Effector memory CD4-positive, alpha-beta T cell (primary cell): ENCODE measurements around the gene SLC7A11.

ENCODE experiments used
- DNase-seq, 3 donors: peaks; one replicate each; pipeline ENCODE4 v3.0.0-alpha.2; 2020
- H3K27ac ChIP-seq: 2 replicates; pipeline ENCODE4 v1.7.0; 2013; ENCODE audit warnings: mild to moderate bottlenecking, low read length, moderate library complexity; ENCODE audit not compliant: insufficient read depth, poor library complexity, severe bottlenecking
- H3K27me3 ChIP-seq: replicated peaks from 2 replicates; pipeline ENCODE4 v1.7.0; 2013; ENCODE audit warnings: mild to moderate bottlenecking, low read length; ENCODE audit not compliant: insufficient read depth, control insufficient read depth, poor library complexity, severe bottlenecking
- H3K36me3 ChIP-seq: 2 replicates; pipeline ENCODE4 v1.7.0; 2013; ENCODE audit warnings: mild to moderate bottlenecking, low read length, moderate library complexity; ENCODE audit not compliant: control insufficient read depth, insufficient read depth
- H3K4me1 ChIP-seq: 2 replicates; pipeline ENCODE4 v1.7.0; 2013; ENCODE audit warnings: low read length, mild to moderate bottlenecking; ENCODE audit not compliant: control insufficient read depth, insufficient read depth, poor library complexity, severe bottlenecking
- H3K4me3 ChIP-seq: 2 replicates; pipeline ENCODE4 v1.7.0; 2013; ENCODE audit warnings: low read length, low read depth, mild to moderate bottlenecking; ENCODE audit not compliant: insufficient read depth, poor library complexity, severe bottlenecking
- H3K9me3 ChIP-seq: 2 replicates; pipeline ENCODE4 v1.7.0; 2013; ENCODE audit warnings: mild to moderate bottlenecking, low read length, moderate library complexity; ENCODE audit not compliant: control insufficient read depth

Gene SLC7A11

DNA sequence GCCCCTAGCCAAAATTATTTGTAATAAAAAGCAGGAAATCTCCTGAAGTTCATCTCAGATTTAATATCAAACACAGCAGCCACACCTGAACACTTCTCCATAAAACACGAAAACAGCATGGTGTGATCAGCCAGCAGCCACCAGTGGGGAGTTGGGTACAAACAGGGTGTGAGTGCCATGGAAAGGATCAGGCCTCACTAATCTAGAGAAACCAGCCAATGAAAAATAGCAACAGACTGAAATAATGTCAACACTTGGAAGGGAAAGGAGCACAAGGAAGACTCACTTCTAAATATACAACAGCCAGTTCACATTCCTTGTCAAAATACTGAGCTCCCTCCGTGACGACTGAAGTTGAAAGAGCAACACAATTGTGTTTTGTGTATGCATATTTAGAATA lies 46.0 kb downstream of the SLC7A11 start:
- Histone ChIP-seq H3K4me1 (no peaks in the 10 kb centered on the region), H3K27ac (no peak overlapping the region), H3K27me3 (no peaks in the 10 kb centered on the region), H3K4me3 (no peak overlapping the region), H3K9me3 (no peaks in the 10 kb centered on the region), H3K36me3 (no peaks in the 10 kb centered on the region)
- DNase-seq, result no peak

DNA sequence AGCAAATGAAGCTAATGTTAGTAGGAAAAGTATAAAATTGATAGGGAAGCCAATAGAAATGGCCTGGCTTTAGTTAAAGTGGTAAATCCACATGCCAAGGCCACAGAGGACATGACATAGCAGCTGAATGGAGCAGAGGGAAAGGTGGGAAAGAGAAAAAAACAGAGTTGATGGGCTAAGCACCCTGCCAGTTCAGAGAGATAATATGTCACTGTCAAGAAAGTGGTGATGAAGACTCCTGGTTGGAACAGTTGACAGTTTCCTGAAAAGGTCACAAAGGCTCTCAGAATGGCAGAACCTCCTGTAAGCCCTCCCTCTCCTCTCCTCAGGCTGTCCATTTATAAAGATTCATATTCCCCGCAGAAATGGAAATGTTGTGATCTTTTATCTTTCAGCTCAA lies 48.2 kb downstream of the SLC7A11 start:
- Histone ChIP-seq H3K36me3 (no peaks in the 10 kb centered on the region), H3K4me1 (no peaks in the 10 kb centered on the region), H3K9me3 (no peaks in the 10 kb centered on the region), H3K4me3 (no peak overlapping the region), H3K27ac (no peak overlapping the region), H3K27me3 (no peaks in the 10 kb centered on the region)
- DNase-seq, result no peak

DNA sequence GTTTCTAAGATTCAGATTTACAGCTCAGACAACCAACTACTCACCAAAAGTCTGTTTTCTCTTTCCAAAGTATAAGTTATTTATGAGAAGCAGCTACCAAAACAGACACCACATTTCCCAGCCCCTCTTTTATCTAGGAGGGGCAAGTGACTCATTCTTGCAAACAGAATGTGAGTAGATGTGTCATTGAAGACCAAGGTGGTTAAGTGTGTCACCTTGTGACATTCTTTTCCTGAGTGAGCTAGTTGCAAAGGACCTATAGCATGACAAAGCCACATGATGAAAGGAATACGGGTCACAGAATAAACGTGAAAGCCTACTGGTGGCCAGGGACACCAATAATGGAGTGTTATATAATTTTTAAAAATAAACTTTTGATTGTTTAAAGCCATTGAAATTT lies 50.0 kb downstream of the SLC7A11 start:
- no peak overlapping the region for H3K4me3 ChIP-seq
- H3K4me1 ChIP-seq, result no peaks in the 10 kb centered on the region
- H3K27ac ChIP-seq, result no peak overlapping the region
- DNase-seq, result no peak
- H3K27me3 ChIP-seq, result no peaks in the 10 kb centered on the region
- no peaks in the 10 kb centered on the region for H3K36me3 ChIP-seq
- H3K9me3 ChIP-seq, result no peaks in the 10 kb centered on the region

DNA sequence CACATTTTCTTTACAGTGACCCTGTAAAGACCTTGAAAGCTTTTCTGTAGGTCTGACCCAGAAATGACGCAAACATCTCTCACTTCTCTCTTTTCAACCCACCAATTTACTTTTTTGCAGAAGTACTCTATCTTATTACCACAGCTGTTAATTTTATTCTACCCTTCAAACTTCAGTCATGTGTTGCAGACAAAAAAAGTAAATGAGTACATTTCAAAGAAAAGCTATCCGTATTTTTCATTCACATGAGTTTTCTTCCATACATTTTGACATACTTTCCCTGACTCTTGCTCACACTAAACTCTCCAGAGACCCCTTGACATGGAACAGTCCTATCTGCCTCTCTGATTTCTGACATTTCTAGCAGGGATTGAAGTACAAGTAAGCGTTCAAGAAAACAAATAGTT lies 51.7 kb downstream of the SLC7A11 start:
- no peaks in the 10 kb centered on the region for H3K9me3 ChIP-seq
- H3K27me3 ChIP-seq, result no peaks in the 10 kb centered on the region
- DNase-seq, result no peak
- no peaks in the 10 kb centered on the region for H3K4me1 ChIP-seq
- no peaks in the 10 kb centered on the region for H3K36me3 ChIP-seq
- H3K27ac ChIP-seq, result no peak overlapping the region
- no peak overlapping the region for H3K4me3 ChIP-seq

DNA sequence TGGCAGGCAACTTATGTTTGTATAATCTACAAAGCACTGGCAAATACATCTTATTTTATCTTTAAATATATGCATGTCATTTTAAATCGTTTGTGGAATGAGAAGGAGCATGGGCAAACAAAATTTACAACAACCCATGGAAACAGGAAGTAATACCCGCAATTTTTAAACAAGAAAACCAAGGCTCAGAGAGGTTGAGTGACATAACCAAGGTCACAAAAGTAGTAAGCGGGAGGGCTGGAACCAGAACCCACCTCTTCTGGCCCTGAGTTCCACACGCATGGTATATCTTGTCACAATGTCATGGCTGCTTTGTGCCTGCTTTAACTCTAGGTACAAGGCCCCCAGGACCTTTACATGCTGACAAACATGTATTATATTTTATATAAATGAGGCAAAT lies 52.9 kb downstream of the SLC7A11 start:
- Histone ChIP-seq H3K36me3 (no peaks in the 10 kb centered on the region), H3K27ac (no peak overlapping the region), H3K9me3 (no peaks in the 10 kb centered on the region), H3K4me3 (no peak overlapping the region), H3K4me1 (no peaks in the 10 kb centered on the region), H3K27me3 (no peaks in the 10 kb centered on the region)
- no peak for DNase-seq

DNA sequence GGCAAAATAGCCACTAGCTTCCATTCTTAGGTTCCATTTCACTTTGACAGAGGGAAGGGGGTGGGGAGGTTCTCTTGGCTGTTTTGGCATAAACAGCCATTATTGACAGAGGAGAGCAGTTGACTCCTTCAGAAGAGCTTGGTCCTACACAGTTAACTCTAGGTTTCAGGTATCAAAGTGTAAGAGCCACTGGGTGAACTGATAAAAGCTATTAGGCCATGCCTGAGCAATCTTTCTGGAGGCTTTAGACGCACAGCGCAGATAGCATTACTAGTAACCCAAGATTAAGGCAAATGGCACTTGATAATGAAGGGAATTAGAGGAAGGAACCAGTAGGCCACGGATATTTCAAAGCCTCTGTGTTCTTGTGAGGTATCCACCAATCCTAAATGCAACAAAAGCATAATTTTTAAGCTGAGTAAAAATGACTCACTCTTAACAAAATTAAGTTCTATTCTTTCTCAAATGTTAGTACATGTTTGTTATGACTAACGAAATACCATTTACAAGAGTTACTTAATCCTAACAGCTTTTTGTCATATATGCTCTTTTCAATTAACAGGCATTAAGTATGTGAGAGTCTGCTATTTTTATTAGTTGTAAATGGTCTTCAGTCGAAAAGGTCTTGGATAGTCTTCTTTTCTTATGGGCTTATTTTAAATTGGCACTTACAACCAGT lies 53.6 kb downstream of the SLC7A11 start:
- Histone ChIP-seq H3K36me3 (no peaks in the 10 kb centered on the region), H3K4me1 (no peaks in the 10 kb centered on the region), H3K27me3 (no peaks in the 10 kb centered on the region), H3K4me3 (no peak overlapping the region), H3K9me3 (no peaks in the 10 kb centered on the region), H3K27ac (no peak overlapping the region)
- DNase-seq, result no peak

DNA sequence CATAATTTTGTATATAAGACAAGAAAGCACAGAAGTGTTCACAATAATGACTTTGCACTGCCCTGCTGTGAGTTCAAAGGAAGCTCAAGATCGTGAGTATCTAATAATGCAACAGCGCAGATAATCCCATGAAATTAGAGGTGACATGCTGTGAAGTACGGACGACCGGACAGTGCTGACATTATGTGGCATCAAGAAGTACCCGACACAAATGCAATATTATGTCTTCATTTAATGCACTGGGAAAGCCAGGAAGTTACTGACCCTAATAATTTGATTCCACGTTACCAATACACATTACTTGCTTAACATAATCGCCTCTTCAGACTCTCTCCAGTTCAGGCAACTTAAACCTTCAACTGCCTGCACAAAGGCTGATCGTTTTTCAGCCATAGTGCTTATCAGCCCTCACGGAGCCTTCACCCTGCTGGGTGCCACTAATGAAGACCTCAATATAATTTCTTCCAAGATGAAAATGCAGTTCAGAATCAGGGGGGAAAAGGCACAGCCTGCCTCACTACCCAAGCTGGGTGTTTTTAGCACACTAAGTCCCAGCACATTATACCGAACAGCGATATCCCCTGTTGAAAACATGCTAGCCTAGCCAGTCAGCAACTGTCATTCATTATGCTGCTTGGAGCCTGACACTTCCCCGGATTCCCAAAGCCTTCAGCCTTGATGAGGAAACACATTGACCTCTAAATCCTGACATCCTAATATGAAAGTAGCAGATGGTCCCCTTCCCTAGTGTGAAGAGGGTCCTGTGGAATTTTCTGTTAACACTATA lies 56.1 kb downstream of the SLC7A11 start:
- no peak overlapping the region for H3K27ac ChIP-seq
- no peaks in the 10 kb centered on the region for H3K4me1 ChIP-seq
- no peak overlapping the region for H3K4me3 ChIP-seq
- no peaks in the 10 kb centered on the region for H3K27me3 ChIP-seq
- DNase-seq, result no peak
- H3K36me3 ChIP-seq, result no peaks in the 10 kb centered on the region
- H3K9me3 ChIP-seq, result no peaks in the 10 kb centered on the region

DNA sequence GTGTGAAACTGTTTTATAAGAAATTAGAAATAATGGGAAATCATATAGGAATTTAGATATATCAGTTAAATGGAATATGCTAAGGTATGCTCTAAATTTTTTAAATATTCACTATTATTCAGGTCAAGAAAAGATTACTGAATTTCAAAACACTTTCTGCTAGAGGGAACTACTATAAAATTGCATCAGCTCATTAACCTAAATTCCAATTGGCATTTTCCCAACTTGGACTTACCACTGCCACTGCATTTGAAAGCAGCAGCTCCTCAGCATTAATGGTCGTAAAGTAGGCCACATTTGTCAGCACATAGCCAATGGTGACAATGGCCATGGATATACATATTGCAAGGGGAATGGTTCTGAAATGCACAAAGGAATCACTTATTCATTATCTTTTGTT lies 57.3 kb downstream of the SLC7A11 start:
- DNase-seq, result no peak
- H3K27ac ChIP-seq, result no peak overlapping the region
- H3K4me1 ChIP-seq, result no peaks in the 10 kb centered on the region
- H3K9me3 ChIP-seq, result no peaks in the 10 kb centered on the region
- no peaks in the 10 kb centered on the region for H3K36me3 ChIP-seq
- no peaks in the 10 kb centered on the region for H3K27me3 ChIP-seq
- no peak overlapping the region for H3K4me3 ChIP-seq

DNA sequence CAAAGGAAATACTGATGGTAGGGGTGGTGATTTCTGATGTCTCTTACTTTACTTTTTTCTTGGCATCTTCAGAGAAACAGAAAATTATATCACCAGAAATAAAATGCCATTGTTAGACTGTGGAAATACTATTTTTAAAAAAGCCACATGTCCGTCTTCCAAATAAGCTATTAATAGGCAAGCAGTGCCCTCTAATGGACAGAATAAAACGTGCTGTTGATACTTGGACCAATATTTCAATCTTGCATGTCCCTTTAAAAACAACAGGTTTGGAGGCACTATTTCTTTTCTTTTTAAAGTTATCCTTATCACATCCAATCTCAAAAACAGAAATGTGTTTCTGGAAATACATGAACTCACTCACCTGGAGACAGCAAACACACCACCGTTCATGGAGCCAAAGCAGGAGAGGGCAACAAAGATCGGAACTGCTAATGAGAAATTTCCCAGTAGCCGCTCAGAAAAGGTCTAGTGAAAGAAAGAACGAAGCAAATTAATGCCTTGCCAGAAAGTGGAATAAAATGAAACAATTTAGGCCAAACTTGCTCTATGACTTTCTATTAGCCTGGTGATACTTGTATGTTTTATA lies 59.2 kb downstream of the SLC7A11 start:
- Histone ChIP-seq H3K9me3 (no peaks in the 10 kb centered on the region), H3K27ac (no peak overlapping the region), H3K36me3 (no peaks in the 10 kb centered on the region), H3K4me3 (no peak overlapping the region), H3K4me1 (no peaks in the 10 kb centered on the region), H3K27me3 (no peaks in the 10 kb centered on the region)
- no peak for DNase-seq

DNA sequence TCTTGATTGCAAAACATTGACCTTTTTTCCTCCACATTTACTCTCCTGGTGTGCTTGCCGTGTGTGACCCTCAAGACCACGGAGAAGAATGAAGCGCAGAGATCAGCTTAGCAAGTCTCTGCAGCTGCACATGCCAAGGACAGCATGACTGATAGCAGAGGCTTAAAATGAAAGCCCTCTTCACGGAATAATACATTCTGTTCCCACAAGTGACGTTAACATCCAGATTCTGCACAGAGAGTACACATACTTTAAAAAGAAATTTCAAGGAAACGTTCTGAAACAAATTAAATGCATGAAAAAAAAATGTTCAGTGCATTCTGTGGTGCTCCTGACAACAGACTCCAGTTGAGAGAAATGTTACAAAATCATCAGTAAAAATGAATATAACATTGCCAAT lies 60.9 kb downstream of the SLC7A11 start:
- Histone ChIP-seq H3K36me3 (no peaks in the 10 kb centered on the region), H3K4me3 (no peak overlapping the region), H3K27ac (no peak overlapping the region), H3K4me1 (no peaks in the 10 kb centered on the region), H3K27me3 (no peaks in the 10 kb centered on the region), H3K9me3 (no peaks in the 10 kb centered on the region)
- DNase-seq, result no peak
